A549 (cell line): ENCODE data around the gene CFAP68. TPM values are rescaled to one million over a fixed set of nuclear protein-coding genes. Genes with fewer than 3 reads are reported as not detected.

Experiments
- ATAC-seq, 2 experiments: fragments of 200-7000 bp in 1 of 2; fragments of >200 bp in 1 of 2; cut with Nextera tagmentation in 1 of 2; cut with Tn5 transposase in 1 of 2; 3 replicates each; pipeline versions ENCODE4 v1.8.0 to v1.9.1; 2018 to 2020; ENCODE audit warnings: mild to moderate bottlenecking in 1 of 2, moderate library complexity in 1 of 2
- CTCF ChIA-PET: fragments of 300-600 bp; sonication (Branson Sonifier 250); formaldehyde crosslinking; extraction: SDS; loops from one replicate; lab custom pipeline; 2021; ENCODE audit warnings: antibody characterized with exemption, inconsistent platforms; lab: Yijun Ruan, JAX
- POLR2A ChIA-PET: fragments of 350-600 bp; formaldehyde crosslinking; extraction: SDS; loops from one replicate; lab custom pipeline; 2021; ENCODE audit warnings: antibody characterized with exemption, inconsistent platforms; lab: Yijun Ruan, JAX
- DNase-seq, 2 experiments: peaks; one replicate each; pipeline versions ENCODE4 v3.0.0 to v3.0.0-alpha.2; 2011 to 2016; ENCODE audit warnings: low read depth in 1 of 2, low spot score in 1 of 2
- FAIRE-seq: peaks from 2 replicates; lab custom pipeline; 2011; peaks lifted over from hg19 to GRCh38; lab: Jason Lieb, UNC
- H3K27ac ChIP-seq, 2 experiments: fragments of >200 bp; sonication (Bioruptor Twin); formaldehyde crosslinking; 3 replicates each; pipeline ENCODE4 v1.5.1; 2016 to 2017
- H3K4me1 ChIP-seq: fragments of >200 bp; sonication (Bioruptor Twin); formaldehyde crosslinking; 3 replicates; pipeline ENCODE4 v1.6.1; 2016
- H3K4me2 ChIP-seq: fragments of >200 bp; sonication (Bioruptor Twin); formaldehyde crosslinking; 3 replicates; pipeline ENCODE4 v1.6.1; 2016
- H3K4me3 ChIP-seq: fragments of >200 bp; sonication (Bioruptor Twin); formaldehyde crosslinking; 3 replicates; pipeline ENCODE4 v1.5.1; 2016
- H3K9me3 ChIP-seq: fragments of >200 bp; sonication (Bioruptor Twin); formaldehyde crosslinking; 3 replicates; pipeline ENCODE4 v1.6.1; 2016
- BHLHE40 ChIP-seq: IDR thresholded peaks from 2 replicates; pipeline ENCODE4 v1.6.1; 2012; ENCODE audit warnings: low read depth, low read length, inconsistent platforms
- CHD2 ChIP-seq: fragments of 150-350 bp; IDR thresholded peaks from 2 replicates; pipeline ENCODE4 v1.6.1; 2014; ENCODE audit warnings: low read length; ENCODE audit not compliant: partially characterized antibody
- CHD4 ChIP-seq: fragments of 200-600 bp; sonication (generic); IDR thresholded peaks from 2 replicates; pipeline ENCODE4 v1.6.1; 2016; ENCODE audit warnings: antibody characterized with exemption, mild to moderate bottlenecking, borderline replicate concordance
- CTCF ChIP-seq: fragments of >200 bp; sonication (Bioruptor Twin); formaldehyde crosslinking; IDR thresholded peaks from 3 replicates; pipeline ENCODE4 v1.5.1; 2016
- EHMT2 ChIP-seq: fragments of 200-600 bp; sonication (generic); IDR thresholded peaks from 2 replicates; pipeline ENCODE4 v1.6.1; 2016; ENCODE audit warnings: antibody characterized with exemption, low read depth, mild to moderate bottlenecking, moderate library complexity
- ESRRA ChIP-seq: fragments of 150-350 bp; IDR thresholded peaks from 2 replicates; pipeline ENCODE4 v1.6.1; 2014; ENCODE audit warnings: mild to moderate bottlenecking, low read length, borderline replicate concordance
- FOSL2 ChIP-seq, 2 experiments: fragments of 450-650 bp in 1 of 2; fragments of >200 bp in 1 of 2; sonication (Bioruptor Twin) in 1 of 2; formaldehyde crosslinking; IDR thresholded peaks; 2 replicates each; pipeline versions ENCODE4 v1.5.0 to v1.6.1; 2016 to 2020; ENCODE audit warnings: mild to moderate bottlenecking in 1 of 2, moderate library complexity in 1 of 2
- HES2 ChIP-seq: fragments of >200 bp; sonication (Bioruptor Twin); formaldehyde crosslinking; IDR thresholded peaks from 2 replicates; pipeline ENCODE4 v1.6.1; 2016
- HOXB5 ChIP-seq: fragments of 250-450 bp; sonication (Bioruptor Pico); IDR thresholded peaks from 2 replicates; pipeline ENCODE4 v1.5.0; 2020; ENCODE audit warnings: mild to moderate bottlenecking, moderate library complexity
- JUNB ChIP-seq: fragments of >200 bp; sonication (Bioruptor Twin); formaldehyde crosslinking; IDR thresholded peaks from 2 replicates; pipeline ENCODE4 v1.6.1; 2016
- KDM5A ChIP-seq: fragments of 200-600 bp; sonication (generic); IDR thresholded peaks from 2 replicates; pipeline ENCODE4 v1.6.1; 2016; ENCODE audit warnings: antibody characterized with exemption, mild to moderate bottlenecking
- MAFK ChIP-seq: fragments of 450-650 bp; IDR thresholded peaks from 2 replicates; pipeline ENCODE4 v1.6.1; 2014; ENCODE audit not compliant: partially characterized antibody
- PHF8 ChIP-seq: fragments of 200-600 bp; sonication (generic); IDR thresholded peaks from 2 replicates; pipeline ENCODE4 v1.6.1; 2016; ENCODE audit warnings: low read depth, mild to moderate bottlenecking, antibody characterized with exemption, moderate library complexity, borderline replicate concordance
- RAD21 ChIP-seq, 2 experiments: fragments of >200 bp in 1 of 2; sonication (Bioruptor Twin) in 1 of 2; formaldehyde crosslinking in 1 of 2; IDR thresholded peaks in 1 of 2; conservative IDR thresholded peaks in 1 of 2; 2 replicates in 1 of 2; 3 replicates in 1 of 2; pipeline ENCODE4 v1.6.1; 2012 to 2018; ENCODE audit warnings: inconsistent platforms in 1 of 2
- RFX5 ChIP-seq: fragments of 450-650 bp; IDR thresholded peaks from 2 replicates; pipeline ENCODE4 v1.7.1; 2014; ENCODE audit warnings: antibody characterized with exemption, mild to moderate bottlenecking, moderate library complexity
- USF2 ChIP-seq: fragments of 450-650 bp; IDR thresholded peaks from 2 replicates; pipeline ENCODE4 v1.6.1; 2014; ENCODE audit warnings: antibody characterized with exemption
- WGBS: methylation state at CpG from one replicate; pipeline ENCODE4 v1.1.6; 2017; ENCODE audit errors: missing lambda C conversion rate; 5-methylcytosine and 5-hydroxymethylcytosine counted together
- polyA plus RNA-seq, 4 experiments: library from polyadenylated mRNA; depleted of rRNA in 3 of 4; stranded (reverse); fragments of >200 nt; fragmentation: RNase III in 1 of 4; extraction: RNeasy Plus Mini Kit Qiagen cat#74134 plus additional on column Dnase treatment in 1 of 4; gene quantifications; 2 replicates in 3 of 4; 3 replicates in 1 of 4; pipeline ENCODE4 v1.2.3, GENCODE V29; 2011 to 2017
- TF ChIP-seq, protein P1 (sequence below): fragments of 150-350 bp; IDR thresholded peaks from 2 replicates; pipeline ENCODE4 v1.6.1; 2014; ENCODE audit warnings: low read depth, mild to moderate bottlenecking, low read length
- TF ChIP-seq, protein P2 (sequence below): IDR thresholded peaks from 2 replicates; pipeline ENCODE4 v1.6.1; 2012; ENCODE audit warnings: low read depth, borderline replicate concordance

The CFAP68 gene
- polyA plus RNA-seq, 2 of the 4 experiments (the other 2 are of a cell fraction), result 36.3 to 59.7 TPM

DNA sequence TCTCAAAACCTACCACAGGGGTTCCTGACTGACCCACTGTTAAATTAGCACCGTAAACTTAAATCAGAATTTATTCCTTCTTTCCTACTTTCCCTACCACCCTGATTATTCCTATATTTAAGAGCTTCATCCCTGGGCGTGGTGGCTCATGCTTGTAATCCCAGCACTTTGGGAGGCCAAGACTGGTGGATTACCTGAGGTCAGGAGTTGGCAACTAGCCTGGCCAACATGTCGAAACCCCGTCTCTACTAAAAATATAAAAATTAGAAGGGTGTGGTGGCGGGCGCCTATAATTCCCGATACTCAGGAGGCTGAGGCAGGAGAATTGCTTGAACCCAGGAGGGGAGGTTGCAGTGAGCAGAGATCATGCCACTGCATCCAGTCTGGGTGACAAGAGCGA is 28.3 kb upstream of the CFAP68 start:
- DNase-seq, result no peak
- POLR2A ChIA-PET, result interaction anchor here (0.6 kb wide), 1 partner anchor 76 kb away, joined by 3 read pairs; no protein-coding TSS in a partner anchor
- Histone ChIP-seq H3K4me3 (no peak overlapping the region), H3K4me2 (no peak overlapping the region), H3K4me1 (no peaks in the 10 kb centered on the region), H3K27ac (no peak overlapping the region), H3K9me3 (no peaks in the 10 kb centered on the region)
- no peak for TF ChIP-seq PHF8
- TF ChIP-seq HES2, result no peak
- TF ChIP-seq CHD2, result no peak
- TF ChIP-seq JUNB, result no peak
- no peak for TF ChIP-seq ESRRA
- TF ChIP-seq HOXB5 (CRISPR knock-in tag), result no peak
- no peak for TF ChIP-seq RFX5
- no peak for TF ChIP-seq KDM5A
- no peak for TF ChIP-seq EHMT2
- no peak for TF ChIP-seq FOSL2 (IDR thresholded peaks at IDR 0.05)
- TF ChIP-seq FOSL2 (CRISPR knock-in tag; IDR thresholded peaks at IDR 0.05), result no peak
- no peak for TF ChIP-seq RAD21 (conservative IDR thresholded peaks at IDR 0.05 in 1 of 2, IDR thresholded peaks at IDR 0.05 in 1 of 2)
- no peak for TF ChIP-seq BHLHE40
- TF ChIP-seq, protein P1, sequence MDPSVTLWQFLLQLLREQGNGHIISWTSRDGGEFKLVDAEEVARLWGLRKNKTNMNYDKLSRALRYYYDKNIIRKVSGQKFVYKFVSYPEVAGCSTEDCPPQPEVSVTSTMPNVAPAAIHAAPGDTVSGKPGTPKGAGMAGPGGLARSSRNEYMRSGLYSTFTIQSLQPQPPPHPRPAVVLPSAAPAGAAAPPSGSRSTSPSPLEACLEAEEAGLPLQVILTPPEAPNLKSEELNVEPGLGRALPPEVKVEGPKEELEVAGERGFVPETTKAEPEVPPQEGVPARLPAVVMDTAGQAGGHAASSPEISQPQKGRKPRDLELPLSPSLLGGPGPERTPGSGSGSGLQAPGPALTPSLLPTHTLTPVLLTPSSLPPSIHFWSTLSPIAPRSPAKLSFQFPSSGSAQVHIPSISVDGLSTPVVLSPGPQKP, result no peak
- TF ChIP-seq USF2, result no peak
- TF ChIP-seq, protein P2, sequence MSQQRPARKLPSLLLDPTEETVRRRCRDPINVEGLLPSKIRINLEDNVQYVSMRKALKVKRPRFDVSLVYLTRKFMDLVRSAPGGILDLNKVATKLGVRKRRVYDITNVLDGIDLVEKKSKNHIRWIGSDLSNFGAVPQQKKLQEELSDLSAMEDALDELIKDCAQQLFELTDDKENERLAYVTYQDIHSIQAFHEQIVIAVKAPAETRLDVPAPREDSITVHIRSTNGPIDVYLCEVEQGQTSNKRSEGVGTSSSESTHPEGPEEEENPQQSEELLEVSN, result no peak
- no peak for ATAC-seq
- CTCF ChIA-PET, result interaction anchor here (0.6 to 1.7 kb wide), 5 partner anchors 10 to 263 kb away, joined by 3 to 4 read pairs (median 3); no protein-coding TSS in a partner anchor
- 92% methylated on average over 8 of the region's 8 CpGs for WGBS
- FAIRE-seq, result no peak

GRCh38 chr11:111851636-111852035 is 27.7 kb upstream of the CFAP68 start:
- H3K27ac ChIP-seq, result no peak overlapping the region
- POLR2A ChIA-PET, result interaction anchor here (0.6 kb wide), 1 partner anchor 75 kb away, joined by 3 read pairs; no protein-coding TSS in a partner anchor
- CTCF ChIA-PET, result interaction anchor here (1.4 to 1.7 kb wide), 3 partner anchors 9 to 264 kb away, joined by 3 to 4 read pairs (median 3); no protein-coding TSS in a partner anchor
- no peak for FAIRE-seq
- no peaks in the 10 kb centered on the region for H3K4me1 ChIP-seq
- no peak for ATAC-seq
- DNase-seq, result no peak
- no peak overlapping the region for H3K4me2 ChIP-seq
- no peak overlapping the region for H3K4me3 ChIP-seq
- H3K9me3 ChIP-seq, result no peaks in the 10 kb centered on the region
- TF ChIP-seq RAD21 (conservative IDR thresholded peaks at IDR 0.05 in 1 of 2, IDR thresholded peaks at IDR 0.05 in 1 of 2) (peak; percentile 14 to 25; a peak in 2 of 5 replicates), JUNB (no peak), CTCF (peak; percentile 25; the same call in 1 of the 3 replicates)

GRCh38 chr11:111852103-111852502 is 27.2 kb upstream of the CFAP68 start:
- no peak overlapping the region for H3K4me2 ChIP-seq

More at GRCh38 chr11:111852103-111852502, 27.2 kb upstream of the CFAP68 start:
- H3K27ac ChIP-seq, result no peak overlapping the region
- ChIA-PET POLR2A (interaction anchor here (0.7 kb wide), 1 partner anchor 10 kb away, joined by 3 read pairs; no protein-coding TSS in a partner anchor), CTCF (interaction anchor here (1.4 to 1.5 kb wide), 2 partner anchors 9 to 13 kb away, joined by 3 read pairs; no protein-coding TSS in a partner anchor)
- TF ChIP-seq MAFK (peak; percentile 39), CHD4 (no peak)
- ATAC-seq, result no peak
- DNase-seq, result no peak
- H3K9me3 ChIP-seq, result no peaks in the 10 kb centered on the region
- H3K4me3 ChIP-seq, result no peak overlapping the region
- no peak for FAIRE-seq
- H3K4me1 ChIP-seq, result no peaks in the 10 kb centered on the region
- WGBS, result 76% methylated on average over 2 of the region's 2 CpGs
